Putamen (tissue), 1 donor: ENCODE data around the gene CLDN8.

Experiments
- DNase-seq: peaks from one replicate; pipeline ENCODE4 v3.0.0-alpha.2; 2016; ENCODE audit warnings: low spot score

The CLDN8 gene

GRCh38 chr21:30200000-30200399, 15.9 kb downstream of the CLDN8 start:
- no peak for DNase-seq

GRCh38 chr21:30194701-30195299, 21.1 kb downstream of the CLDN8 start:
- peak; percentile 7 for DNase-seq

GRCh38 chr21:30193201-30193600, 22.7 kb downstream of the CLDN8 start:
- no peak for DNase-seq

DNA sequence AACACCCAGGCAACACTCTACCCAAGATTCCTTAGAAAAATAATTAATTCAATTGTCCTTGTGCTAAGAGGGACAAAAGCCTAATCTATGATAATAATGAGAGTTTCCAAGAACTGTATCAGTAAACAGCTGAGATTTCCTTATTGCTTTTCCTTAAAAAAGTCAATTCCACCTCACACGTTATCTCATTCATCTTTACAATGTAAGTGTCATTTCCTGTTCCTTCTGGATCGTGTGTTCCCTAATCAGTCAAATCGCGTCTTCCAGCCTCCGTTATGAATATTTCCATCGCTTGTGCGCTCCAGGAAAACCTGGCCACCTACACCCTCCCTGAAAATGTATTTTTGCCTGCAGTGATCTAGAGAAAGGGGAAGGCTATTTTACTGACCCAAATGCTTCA, 25.3 kb downstream of the CLDN8 start:
- DNase-seq = no peak

DNA sequence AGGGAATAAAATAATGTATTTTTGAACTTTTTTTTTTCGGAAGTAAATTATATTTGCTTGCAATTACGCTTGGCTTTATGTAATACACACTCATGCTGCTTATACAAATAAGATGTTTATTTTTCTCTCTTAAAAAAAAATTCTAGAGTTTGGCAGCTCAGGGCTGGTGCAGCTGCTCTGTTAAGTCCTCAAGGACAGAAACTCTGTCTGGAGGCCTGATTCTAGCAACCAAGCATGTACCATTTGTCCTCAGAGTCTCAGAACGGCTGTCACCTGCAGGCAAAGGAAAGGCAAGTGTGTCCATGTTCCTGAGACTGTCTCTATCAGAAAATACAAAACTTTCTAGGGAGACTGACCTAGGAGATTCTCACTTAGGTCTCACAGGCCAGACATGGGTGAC, 26.1 kb downstream of the CLDN8 start:
- no peak for DNase-seq

- DNase-seq = no peak
Observed at GRCh38 chr21:30186242-30186641, 29.7 kb downstream of the CLDN8 start.

- DNase-seq = no peak
Observed at GRCh38 chr21:30168086-30168485, 47.8 kb downstream of the CLDN8 start.

DNA sequence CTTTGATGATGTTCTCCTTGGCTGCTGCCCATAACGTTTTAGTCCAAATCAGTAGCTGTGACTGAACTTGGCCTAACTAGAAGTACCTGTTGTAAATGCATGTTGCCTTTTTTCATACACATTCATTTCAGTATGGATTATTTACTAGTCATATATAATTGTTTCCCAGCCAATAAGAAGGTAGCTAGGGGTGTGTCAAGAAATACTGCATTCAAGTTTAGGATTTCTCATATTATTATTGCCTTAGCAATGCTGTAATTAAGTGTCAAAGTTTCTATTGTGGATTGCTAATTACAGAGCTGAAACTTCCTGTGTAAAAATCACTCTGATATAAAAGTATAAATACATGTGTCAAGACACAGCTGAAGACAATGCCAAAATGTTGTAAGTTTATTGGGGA, 49.2 kb downstream of the CLDN8 start, which contains the start of gene CLDN17:
CLDN17 (minus strand) TSS at position 101 of the 400 bp plus-strand sequence. CDS start 188 bp downstream, outside the sequence.
- DNase-seq = no peak

DNA sequence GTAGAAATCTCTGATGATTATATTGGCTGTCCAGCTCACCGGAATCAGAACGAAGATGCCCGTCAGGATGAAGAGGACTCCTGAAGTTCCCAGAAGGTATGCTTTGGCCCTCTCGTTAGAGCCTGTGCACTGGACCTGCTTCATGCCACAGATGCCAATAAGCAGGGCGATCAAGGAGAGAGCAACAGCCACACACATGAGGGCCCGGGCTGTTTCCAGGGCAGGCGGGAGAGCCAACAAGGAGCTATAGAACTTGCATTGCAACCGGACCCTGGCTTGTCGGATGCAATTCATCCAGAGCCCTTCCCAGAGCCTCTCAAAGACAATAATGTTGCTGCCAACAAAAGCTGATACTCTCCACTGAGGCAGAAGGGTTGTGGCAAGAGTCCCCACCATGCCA, 49.7 kb downstream of the CLDN8 start:
- no peak for DNase-seq

DNA sequence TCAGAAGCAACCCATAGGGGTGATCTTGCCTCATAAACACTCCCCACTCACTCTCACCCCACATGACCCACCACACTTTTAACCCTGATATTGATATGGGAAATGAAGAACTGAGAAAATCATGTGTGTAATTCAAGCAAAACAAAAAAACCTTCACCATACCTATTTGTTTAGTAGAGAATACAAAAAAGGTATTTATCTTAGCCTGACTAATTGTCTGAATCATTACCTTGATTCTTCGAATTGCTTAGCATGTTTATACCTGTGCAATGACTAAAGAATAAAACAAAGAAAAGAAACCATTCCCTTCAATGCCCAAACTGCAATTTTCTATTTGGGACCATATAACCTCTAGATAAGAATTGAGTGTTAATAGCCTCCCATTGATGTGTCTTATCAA, 51.1 kb downstream of the CLDN8 start:
- no peak for DNase-seq
